Heart left ventricle (tissue), 16 donors: ENCODE data around the gene KLHL18. TPM values are rescaled to one million over a fixed set of nuclear protein-coding genes. Genes with fewer than 3 reads are reported as not detected.
"Not testable (repeated sequence)": the region's sequence is repeated elsewhere in the genome, so short reads cannot be mapped to it uniquely, and the experiment has no call there.

ENCODE experiments used
- ATAC-seq, 4 donors: fragments of 200-7000 bp; cut with Tn5 transposase; one replicate each; pipeline ENCODE4 v1.9.1; 2020 to 2022; ENCODE audit warnings: moderate library complexity in 4 of 4, mild to moderate bottlenecking in 3 of 4, moderate number of reproducible peaks in 1 of 4
- DNase-seq, 5 donors: peaks; one replicate each; pipeline ENCODE4 v3.0.0-alpha.2; 2020
- H3K27ac ChIP-seq, 12 donors: fragments of 200-600 bp; sonication (generic) in 4 of 12; one replicate each; pipeline versions ENCODE4 v1.5.0 to v1.8.0; 2016 to 2022; ENCODE audit warnings: mild to moderate bottlenecking in 2 of 12
- H3K27me3 ChIP-seq, 9 donors: fragments of 200-600 bp; sonication (generic) in 2 of 9; one replicate each; pipeline versions ENCODE4 v1.5.1 to v1.8.0; 2016 to 2022; ENCODE audit warnings: mild to moderate bottlenecking in 3 of 9
- H3K36me3 ChIP-seq, 9 donors: fragments of 200-600 bp; sonication (generic) in 2 of 9; one replicate each; pipeline versions ENCODE4 v1.5.0 to v1.8.0; 2018 to 2022; ENCODE audit warnings: mild to moderate bottlenecking in 2 of 9
- H3K4me1 ChIP-seq, 12 donors: fragments of 200-600 bp; sonication (generic) in 4 of 12; one replicate each; pipeline versions ENCODE4 v1.5.0 to v1.8.0; 2016 to 2022; ENCODE audit warnings: mild to moderate bottlenecking in 3 of 12
- H3K4me3 ChIP-seq, 12 donors: fragments of 200-600 bp; sonication (generic) in 4 of 12; one replicate each; pipeline versions ENCODE4 v1.5.0 to v1.8.0; 2017 to 2022; ENCODE audit warnings: mild to moderate bottlenecking in 9 of 12, moderate library complexity in 4 of 12
- H3K9me3 ChIP-seq, 12 donors: fragments of 200-600 bp; sonication (generic) in 4 of 12; one replicate each; pipeline versions ENCODE4 v1.5.0 to v1.8.0; 2016 to 2022; ENCODE audit warnings: mild to moderate bottlenecking in 1 of 12
- CTCF ChIP-seq, 12 donors: fragments of 200-600 bp; sonication (generic) in 4 of 12; IDR thresholded peaks; one replicate each; pipeline versions ENCODE4 v1.5.0 to v1.8.0; 2018 to 2022; ENCODE audit warnings: antibody characterized with exemption in 12 of 12, mild to moderate bottlenecking in 5 of 12
- POLR2A ChIP-seq, 2 donors: fragments of 450-650 bp; IDR thresholded peaks; one replicate each; pipeline ENCODE4 v1.6.1; 2017; ENCODE audit warnings: antibody characterized with exemption in 2 of 2, mild to moderate bottlenecking in 2 of 2, moderate library complexity in 2 of 2
- WGBS, 4 donors: extraction: QIAGEN DNeasy Blood & Tissue Kit in 2 of 4; methylation state at CpG; one replicate each; pipeline versions ENCODE4 v1.1.5 to v1.1.7; 2013 to 2018; 5-methylcytosine and 5-hydroxymethylcytosine counted together
- intact Hi-C, 10 donors: fragments of 100-400 bp; cut with DNase I; formaldehyde crosslinking; loops; one replicate each; pipeline versions ENCODE4 v1.11.1 to v1.14.2; 2022
- polyA plus RNA-seq, 2 donors: library from polyadenylated mRNA; stranded (reverse); fragments of 200-250 nt; gene quantifications; one replicate each; pipeline ENCODE4 v1.2.3, GENCODE V29; 2013
- total RNA-seq, 9 donors: library from RNA; depleted of rRNA in 2 of 9; stranded (reverse); fragments of >200 nt in 2 of 9; fragmentation: NEBNext Ultra II Directional in 3 of 9; extraction: Animal tissue kit (Norgen Biotek cat#: 25700) in 3 of 9; gene quantifications; one replicate each; pipeline versions ENCODE4 v1.1.0 to v1.2.4, GENCODE V29; 2016 to 2023
- donor health status: ischemic (EF 13 %, LVEDD 7.1; RV severe dilation, severe dysfunction).
- donor health status: healthy with polysubstance abuse.
- donor health status: DM: no; HTN: yes; CAD: no.
- donor health status: DM: no; HTN: no; CAD: no.
- donor health status: ischemic (EF 25% LVEDD 6.9; RV normal size, moderate dysfunction).
- donor health status: ischemic (EF 25% LVEDD 5.7; RV mildly dilated, moderate dysfunction).
- donor health status: healthy.
- donor health status: DM: yes; HTN: yes; CAD: no.
- donor health status: ischemic (EF 35%, LVEDD 5.7; RV mildly dilated, moderate dysfunction).
- donor health status: nonischemic (EF 11% LVEDD 7.7; RV severe dilation, severe dysfunction).
- donor health status: DM: yes; HTN: yes; CAD: no.
- donor health status: PGD.
- donor health status: ischemic (EF 29% LVEDD 5.4; RV normal size, mild dysfunction).
- donor health status: nonischemic (EF 23%, LVEDD 6.1; RV moderate dilation, normal function).

The KLHL18 gene
- total and polyA plus RNA-seq, 11 donors = 15.2 to 109 (median 45.9) TPM

- peaks cover 0 to 20% (median 12%) of the 10 kb centered on the region in 9 donors for H3K36me3 ChIP-seq
- 1% methylated on average over 10 of the region's 10 CpGs for WGBS, 4 donors
- H3K4me3 ChIP-seq = peak overlapping the region; percentile 66 to 90 (median 84)
- H3K27me3 ChIP-seq = no peaks in the 10 kb centered on the region
- TF ChIP-seq POLR2A (IDR thresholded peaks at IDR 0.05) (no peak), CTCF (IDR thresholded peaks at IDR 0.05) (no peak)
- intact Hi-C loops = loop anchor here in 6 of 10 donors (2.0 to 10.0 kb wide), 6 partner anchors 34 to 121 kb away; partner anchors contain the start of genes SETD2 (in 3 of the 6) and PTPN23 (in 1 of the 6)
- no peaks in the 10 kb centered on the region for H3K9me3 ChIP-seq
- H3K4me1 ChIP-seq = peaks cover 7 to 50% (median 30%) of the 10 kb centered on the region in 12 donors
- H3K27ac ChIP-seq = peak overlapping the region; percentile 66 to 98 (median 94)
- ATAC-seq (peak in 1 of 4 donors; percentile 18), DNase-seq (peak in 1 of 5 donors; percentile 19)
These were observed 421 bp downstream of the KLHL18 start for GRCh38 chr3:47283193-47283537.

- Histone ChIP-seq H3K27ac (peak overlapping the region in 11 of 12 donors; percentile 88 to 98 (median 95)), H3K9me3 (no peaks in the 10 kb centered on the region), H3K4me3 (peak overlapping the region; percentile 66 to 90 (median 84)), H3K27me3 (no peaks in the 10 kb centered on the region), H3K4me1 (peaks cover 7 to 56% (median 30%) of the 10 kb centered on the region in 12 donors), H3K36me3 (peaks cover 0 to 26% (median 17%) of the 10 kb centered on the region in 9 donors)
- DNase-seq (peak in 1 of 5 donors; percentile 59), ATAC-seq (no peak)
- 31 to 36% (median 32%) methylated on average over 12 of the region's 12 CpGs for WGBS, 4 donors
- intact Hi-C loops = loop anchor here in 6 of 10 donors (2.0 to 10.0 kb wide), 6 partner anchors 34 to 121 kb away; partner anchors contain the start of genes SETD2 (in 3 of the 6) and PTPN23 (in 1 of the 6)
- no peak for TF ChIP-seq POLR2A (IDR thresholded peaks at IDR 0.05)
These were observed 1.0 kb downstream of the KLHL18 start for GRCh38 chr3:47283591-47284364.

GRCh38 chr3:47288966-47289910, 6.5 kb downstream of the KLHL18 start:
- Histone ChIP-seq H3K9me3 (no peaks in the 10 kb centered on the region), H3K36me3 (peaks cover 0 to 55% (median 36%) of the 10 kb centered on the region in 9 donors), H3K4me3 (no peak overlapping the region), H3K4me1 (peaks cover 0 to 64% (median 12%) of the 10 kb centered on the region in 12 donors), H3K27me3 (no peaks in the 10 kb centered on the region), H3K27ac (no peak overlapping the region)
- ATAC-seq (no peak), DNase-seq (no peak)
- WGBS, 4 donors = 71 to 81% (median 80%) methylated on average over 6 of the region's 6 CpGs
- intact Hi-C loops = loop anchor here in 1 of 10 donors (10.0 kb wide), 1 partner anchor 124 kb away; the partner anchor contains the start of gene SETD2
- no peak for TF ChIP-seq CTCF (IDR thresholded peaks at IDR 0.05)
- no peak for TF ChIP-seq POLR2A (IDR thresholded peaks at IDR 0.05)

- Histone ChIP-seq H3K4me1 (peaks cover 0 to 64% (median 5%) of the 10 kb centered on the region in 12 donors), H3K36me3 (peaks cover 0 to 52% (median 36%) of the 10 kb centered on the region in 9 donors), H3K4me3 (no peak overlapping the region), H3K9me3 (no peaks in the 10 kb centered on the region), H3K27me3 (no peaks in the 10 kb centered on the region), H3K27ac (no peak overlapping the region)
- no peak for TF ChIP-seq CTCF (IDR thresholded peaks at IDR 0.05)
- TF ChIP-seq POLR2A (IDR thresholded peaks at IDR 0.05) = no peak
- intact Hi-C loops = no loop called here
- 74 to 85% (median 79%) methylated on average over 4 of the region's 4 CpGs for WGBS, 4 donors
- DNase-seq = no peak
- ATAC-seq = no peak
These were observed 8.5 kb downstream of the KLHL18 start for GRCh38 chr3:47291158-47291753.

- 94 to 95% (median 94%) methylated on average over 9 of the region's 9 CpGs for WGBS, 4 donors
- H3K9me3 ChIP-seq, H3K27me3 ChIP-seq, H3K27ac ChIP-seq, DNase-seq, ATAC-seq, intact Hi-C loops, H3K4me3 ChIP-seq: not testable (repeated sequence)
- H3K36me3 ChIP-seq = peaks cover 0 to 48% (median 36%) of the 10 kb centered on the region in 9 donors
- H3K4me1 ChIP-seq = peaks cover 0 to 64% (median 6%) of the 10 kb centered on the region in 12 donors
These were observed 9.1 kb downstream of the KLHL18 start for GRCh38 chr3:47291754-47292420.
